Ovary (tissue), 9 donors: ENCODE results near the gene UPK3A. TPM values are rescaled to one million over a fixed set of nuclear protein-coding genes. Genes with fewer than 3 reads are reported as not detected.

Source experiments
- DNase-seq, 5 donors: peaks; one replicate each; pipeline ENCODE4 v3.0.0-alpha.2; 2019 to 2020
- H3K27ac ChIP-seq, 2 donors: fragments of 200-600 bp; one replicate each; pipeline versions ENCODE4 v1.5.1 to v1.8.0; 2019 to 2022
- H3K27me3 ChIP-seq: fragments of 200-600 bp; one replicate; pipeline ENCODE4 v1.8.0; 2022
- H3K36me3 ChIP-seq: fragments of 200-600 bp; sonication (generic); one replicate; pipeline ENCODE4 v1.5.1; 2019
- H3K4me1 ChIP-seq: one replicate; pipeline ENCODE4 v1.8.1; 2013; ENCODE audit warnings: mild to moderate bottlenecking, moderate library complexity; ENCODE audit not compliant: insufficient read depth
- H3K4me3 ChIP-seq: fragments of 200-600 bp; sonication (generic); one replicate; pipeline ENCODE4 v1.5.1; 2017
- H3K9me3 ChIP-seq, 2 donors: fragments of 200-600 bp in 1 of 2; sonication (generic) in 1 of 2; one replicate each; pipeline versions ENCODE4 v1.5.1 to v1.8.1; 2013 to 2019; ENCODE audit warnings: mild to moderate bottlenecking in 1 of 2, moderate library complexity in 1 of 2
- EP300 ChIP-seq: sonication (generic); formaldehyde crosslinking; IDR thresholded peaks from one replicate; pipeline ENCODE4 v1.6.1; 2017; ENCODE audit warnings: antibody characterized with exemption
- POLR2A ChIP-seq: fragments of 450-650 bp; IDR thresholded peaks from one replicate; pipeline ENCODE4 v1.6.1; 2017; ENCODE audit warnings: antibody characterized with exemption, mild to moderate bottlenecking, moderate library complexity
- WGBS, 3 donors: extraction: QIAGEN DNeasy Blood & Tissue Kit in 1 of 3; methylation state at CpG; one replicate each; pipeline versions ENCODE4 v1.1.5 to v1.1.7; 2013 to 2017; 5-methylcytosine and 5-hydroxymethylcytosine counted together
- intact Hi-C, 4 donors: fragments of 100-400 bp; cut with DNase I; formaldehyde crosslinking; loops; one replicate each; pipeline versions ENCODE4 v1.11.0 to v1.15.1; 2022 to 2023
- polyA plus RNA-seq, 2 donors: library from polyadenylated mRNA; stranded (reverse); fragments of 200-250 nt in 1 of 2; fragments of 350-450 nt in 1 of 2; fragmentation: Illumina TruSeq in 1 of 2; extraction: RNeasy Lipid Tissue Mini Kit (QIAGEN cat#74804) in 1 of 2; gene quantifications; one replicate each; pipeline ENCODE4 v1.2.3, GENCODE V29; 2013 to 2014
- total RNA-seq, 7 donors: library from RNA; depleted of rRNA in 2 of 7; stranded (reverse); fragments of >200 nt in 2 of 7; fragmentation: NEBNext Ultra II Directional in 3 of 7; extraction: Animal tissue kit (Norgen Biotek cat#: 25700) in 3 of 7; gene quantifications; one replicate each; pipeline versions ENCODE4 v1.1.0 to v1.2.4, GENCODE V29; 2016 to 2023
- TF ChIP-seq, protein P1 (sequence below), 3 donors: fragments of 450-650 bp in 2 of 3; fragments of 200-600 bp in 1 of 3; IDR thresholded peaks; one replicate each; pipeline versions ENCODE4 v1.5.1 to v1.8.0; 2016 to 2022; ENCODE audit warnings: antibody characterized with exemption in 3 of 3, mild to moderate bottlenecking in 1 of 3
- donor health status: DM: no; HTN: no; CAD: no; lungs with moderate emphysema.
- donor health status: DM: no; HTN: no; CAD: no.
- donor health status: Bipolar disorder and iron deficiency.
- donor health status: DM: yes; HTN: yes; CAD: no.
- donor health status: DM: no; HTN: no; CAD: no.
- donor health status: DM: yes; HTN: yes; CAD: no.

Gene UPK3A
- total and polyA plus RNA-seq, 9 donors = 0.22 TPM; not detected in 8

DNA sequence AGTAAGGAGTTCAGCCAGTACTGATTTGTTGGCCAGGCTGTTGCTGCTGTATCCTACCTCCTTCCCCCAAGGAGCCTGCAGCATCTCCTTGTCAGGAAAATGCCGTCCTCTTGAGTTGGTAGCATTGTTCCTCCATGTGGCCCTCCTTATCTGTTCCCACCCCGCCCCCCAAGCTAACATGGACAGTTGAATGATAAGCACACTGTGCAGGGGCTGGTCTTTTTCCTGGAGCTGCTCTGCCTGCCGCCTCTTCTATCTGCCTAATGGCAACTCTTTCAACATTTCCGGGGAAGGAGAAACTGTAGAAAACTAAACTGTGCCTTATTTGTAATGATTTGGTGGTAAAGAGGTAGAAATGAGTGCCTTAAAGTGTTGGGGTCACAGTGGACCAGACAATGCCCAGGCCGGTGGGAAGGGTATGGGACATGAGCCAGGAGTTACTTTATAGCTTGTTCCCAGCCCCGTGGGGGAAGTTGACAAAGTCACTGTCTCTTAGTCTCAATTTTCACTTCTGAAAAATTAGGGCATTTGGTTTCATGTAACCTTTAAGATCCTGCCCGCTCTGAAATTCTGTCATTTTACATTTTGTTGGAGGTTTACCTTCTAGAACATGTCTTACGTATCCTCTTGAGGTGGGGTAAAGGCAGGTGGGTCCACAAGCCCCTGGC, 29.4 kb downstream of the UPK3A start:
- H3K36me3 ChIP-seq = no peaks in the 10 kb centered on the region
- no peak for TF ChIP-seq EP300
- no peak for TF ChIP-seq POLR2A
- TF ChIP-seq, protein P1, sequence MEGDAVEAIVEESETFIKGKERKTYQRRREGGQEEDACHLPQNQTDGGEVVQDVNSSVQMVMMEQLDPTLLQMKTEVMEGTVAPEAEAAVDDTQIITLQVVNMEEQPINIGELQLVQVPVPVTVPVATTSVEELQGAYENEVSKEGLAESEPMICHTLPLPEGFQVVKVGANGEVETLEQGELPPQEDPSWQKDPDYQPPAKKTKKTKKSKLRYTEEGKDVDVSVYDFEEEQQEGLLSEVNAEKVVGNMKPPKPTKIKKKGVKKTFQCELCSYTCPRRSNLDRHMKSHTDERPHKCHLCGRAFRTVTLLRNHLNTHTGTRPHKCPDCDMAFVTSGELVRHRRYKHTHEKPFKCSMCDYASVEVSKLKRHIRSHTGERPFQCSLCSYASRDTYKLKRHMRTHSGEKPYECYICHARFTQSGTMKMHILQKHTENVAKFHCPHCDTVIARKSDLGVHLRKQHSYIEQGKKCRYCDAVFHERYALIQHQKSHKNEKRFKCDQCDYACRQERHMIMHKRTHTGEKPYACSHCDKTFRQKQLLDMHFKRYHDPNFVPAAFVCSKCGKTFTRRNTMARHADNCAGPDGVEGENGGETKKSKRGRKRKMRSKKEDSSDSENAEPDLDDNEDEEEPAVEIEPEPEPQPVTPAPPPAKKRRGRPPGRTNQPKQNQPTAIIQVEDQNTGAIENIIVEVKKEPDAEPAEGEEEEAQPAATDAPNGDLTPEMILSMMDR (IDR thresholded peaks at IDR 0.05) = no peak
- no peak for DNase-seq
- no peak overlapping the region for H3K27ac ChIP-seq
- intact Hi-C loops = no loop called here
- peaks cover 8% of the 10 kb centered on the region for H3K4me1 ChIP-seq
- WGBS, 3 donors = 58 to 71% (median 69%) methylated on average over 8 of the region's 8 CpGs
- no peak overlapping the region for H3K4me3 ChIP-seq
- no peaks in the 10 kb centered on the region for H3K9me3 ChIP-seq
- no peaks in the 10 kb centered on the region for H3K27me3 ChIP-seq

DNA sequence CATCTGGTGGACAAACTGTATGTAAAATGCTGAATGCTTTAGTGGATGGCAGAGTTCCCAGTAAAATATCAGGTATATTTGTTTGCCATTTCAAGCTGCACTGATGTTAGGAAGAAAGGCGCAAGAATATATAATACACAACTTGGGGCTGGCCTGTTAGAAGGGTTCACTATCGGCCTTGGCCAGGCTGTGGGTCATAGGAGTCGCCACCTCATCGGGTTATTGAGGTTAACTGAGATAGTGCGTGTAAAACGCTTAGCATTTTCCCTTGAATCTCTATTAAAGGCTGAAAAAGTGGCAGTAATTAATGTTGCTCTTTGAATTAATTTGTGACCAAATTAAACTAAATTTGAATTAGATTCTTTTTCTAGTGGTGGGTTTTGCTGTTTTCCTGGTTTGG, 30.0 kb downstream of the UPK3A start:
- Histone ChIP-seq H3K27ac (no peak overlapping the region), H3K9me3 (no peaks in the 10 kb centered on the region), H3K27me3 (no peaks in the 10 kb centered on the region), H3K4me1 (peaks cover 9% of the 10 kb centered on the region), H3K4me3 (no peak overlapping the region), H3K36me3 (no peaks in the 10 kb centered on the region)
- TF ChIP-seq, protein P1 (IDR thresholded peaks at IDR 0.05) = no peak
- TF ChIP-seq POLR2A (no peak), EP300 (no peak)
- 85 to 94% (median 90%) methylated on average over 6 of the region's 6 CpGs for WGBS, 3 donors
- no peak for DNase-seq
- intact Hi-C loops = no loop called here

DNA sequence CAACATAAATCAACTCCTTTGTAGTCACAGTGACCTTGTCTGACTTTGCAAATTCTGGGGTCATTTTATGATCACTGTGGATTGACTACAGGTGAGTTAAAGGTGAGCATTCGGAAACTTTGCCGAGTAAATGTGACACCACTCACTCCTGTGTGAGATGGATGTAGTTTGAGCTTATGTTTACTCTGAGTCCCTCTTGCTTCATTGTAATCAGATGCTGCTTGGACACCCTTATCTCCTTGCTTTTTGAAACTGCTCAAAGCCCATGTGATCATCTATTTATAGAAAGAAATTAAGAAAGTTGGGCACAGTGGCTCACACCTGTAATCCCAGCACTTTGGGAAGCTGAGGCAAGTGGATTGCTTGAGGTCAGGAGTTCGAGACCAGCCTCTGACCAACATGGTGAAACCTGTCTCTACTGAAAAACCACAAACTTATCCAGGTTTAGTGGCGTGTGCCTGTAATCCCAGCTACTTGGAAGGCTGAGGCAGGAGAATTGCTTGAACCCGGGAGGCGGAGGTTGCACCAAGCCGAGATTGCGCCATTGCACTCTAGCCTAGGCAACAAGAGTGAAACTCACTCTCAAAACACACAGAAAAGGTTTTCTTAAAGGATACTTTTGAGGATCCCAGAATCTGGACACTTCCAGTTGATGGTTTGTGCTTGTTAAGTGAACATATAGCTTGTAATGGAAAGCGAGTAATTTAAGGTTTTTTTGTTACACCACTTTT, 32.2 kb downstream of the UPK3A start:
- no peaks in the 10 kb centered on the region for H3K9me3 ChIP-seq
- peak overlapping the region in 1 of 2 donors; percentile 81 for H3K27ac ChIP-seq
- no peaks in the 10 kb centered on the region for H3K36me3 ChIP-seq
- peaks cover 4% of the 10 kb centered on the region for H3K4me1 ChIP-seq
- H3K27me3 ChIP-seq = no peaks in the 10 kb centered on the region
- TF ChIP-seq, protein P1 (IDR thresholded peaks at IDR 0.05) = no peak
- no peak for TF ChIP-seq EP300
- no peak for TF ChIP-seq POLR2A
- H3K4me3 ChIP-seq = no peak overlapping the region
- intact Hi-C loops = no loop called here
- WGBS, 3 donors = 89 to 90% (median 89%) methylated on average over 9 of the region's 9 CpGs
- no peak for DNase-seq

DNA sequence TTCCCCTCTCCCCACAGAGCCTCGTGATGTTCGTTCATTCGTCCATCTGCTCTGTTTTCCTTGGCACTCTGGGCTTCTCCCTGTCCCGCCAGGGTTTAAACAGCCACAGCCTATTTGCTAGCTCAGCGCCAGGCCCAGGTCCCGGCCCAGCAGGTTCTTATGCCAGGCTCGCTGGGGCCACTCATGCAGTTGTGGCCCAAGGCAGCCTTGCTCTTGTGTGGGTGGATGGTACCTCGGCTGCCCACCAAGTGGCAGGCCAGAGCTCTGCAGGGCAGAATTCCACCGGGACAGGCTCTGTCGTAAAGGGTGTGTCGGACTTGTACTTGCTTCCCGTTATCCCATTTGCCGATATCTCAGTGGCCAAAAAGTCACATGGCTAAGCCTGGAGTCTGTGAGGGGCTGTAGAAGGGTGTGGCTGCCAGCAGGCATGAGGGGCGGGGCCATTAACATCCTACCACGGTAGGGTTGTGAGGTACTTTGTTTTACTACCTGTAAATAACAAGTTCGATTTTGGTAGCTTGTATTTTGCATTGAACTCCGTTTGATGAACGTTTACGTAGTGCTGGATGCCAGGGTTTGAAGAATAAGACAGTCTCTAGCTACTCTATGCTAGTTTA, 32.9 kb downstream of the UPK3A start:
- TF ChIP-seq POLR2A (no peak), EP300 (no peak)
- TF ChIP-seq, protein P1 (IDR thresholded peaks at IDR 0.05) = peak in 1 of 3 donors; percentile 49
- no peak overlapping the region for H3K4me3 ChIP-seq
- no peaks in the 10 kb centered on the region for H3K9me3 ChIP-seq
- peak overlapping the region in 1 of 2 donors; percentile 81 for H3K27ac ChIP-seq
- peaks cover 4% of the 10 kb centered on the region for H3K4me1 ChIP-seq
- intact Hi-C loops = no loop called here
- DNase-seq = peak in 3 of 5 donors; percentile 41 to 59 (median 47)
- no peaks in the 10 kb centered on the region for H3K36me3 ChIP-seq
- WGBS, 3 donors = 39 to 41% (median 39%) methylated on average over 19 of the region's 19 CpGs
- no peaks in the 10 kb centered on the region for H3K27me3 ChIP-seq
